ENCODE data around the gene PRUNE2. TPM values are rescaled to one million over a fixed set of nuclear protein-coding genes. Genes with fewer than 3 reads are reported as not detected.

Gene PRUNE2
- total and polyA plus RNA-seq, 2 of the 8 experiments (the other 6 are each of a cell fraction or from before 2014, with no cell fraction given), result 5.5 to 13.3 TPM

DNA sequence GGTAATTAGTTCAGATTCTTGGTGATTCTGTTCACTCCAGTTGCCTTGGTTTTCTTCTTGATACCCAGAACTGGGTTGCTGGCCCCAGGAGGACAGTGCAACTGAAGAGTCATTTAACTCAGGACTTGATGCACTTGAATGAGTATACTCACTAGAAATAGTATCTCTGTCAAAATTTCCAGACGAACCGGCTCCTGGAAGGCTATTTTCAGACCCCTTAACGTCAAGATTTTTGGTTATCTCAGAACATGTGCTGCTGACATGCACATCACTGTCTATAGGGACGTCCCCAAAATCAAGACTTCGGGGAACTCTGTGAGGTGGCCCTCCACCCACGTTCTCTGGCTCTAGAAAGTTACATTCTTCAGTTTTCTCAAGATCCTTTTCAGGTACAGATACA, 198.4 kb downstream of the PRUNE2 start (continued):
- TF ChIP-seq RXRA (IDR thresholded peaks at IDR 0.05; ENCODE audit: insufficient read depth, low read depth, low read length) (no peak), FOSL1 (IDR thresholded peaks at IDR 0.05; ENCODE audit: insufficient read depth, low read depth, low read length) (no peak), CBX8 (IDR thresholded peaks at IDR 0.05; ENCODE audit: borderline replicate concordance, low read depth, low read length) (no peak)

Measured in H1 (cell line).